Osteoblast (primary cell): Measurements from ENCODE around the gene TMEM128. TPM values are rescaled to one million over a fixed set of nuclear protein-coding genes. Genes with fewer than 3 reads are reported as not detected.

Source experiments
- DNase-seq: peaks from one replicate; pipeline ENCODE4 v3.0.0; 2011; ENCODE audit warnings: low spot score, mixed read lengths; ENCODE audit not compliant: insufficient read length; ENCODE audit errors: missing footprints
- H2AFZ ChIP-seq: 2 replicates; pipeline ENCODE4 v1.6.0; 2011; ENCODE audit warnings: mild to moderate bottlenecking, low read length
- H3K27ac ChIP-seq: 2 replicates; pipeline ENCODE4 v1.5.1; 2011; ENCODE audit warnings: mild to moderate bottlenecking, low read depth, low read length, moderate library complexity
- H3K27me3 ChIP-seq: 2 replicates; pipeline ENCODE4 v1.6.0; 2012; ENCODE audit warnings: mild to moderate bottlenecking, control low read depth, inconsistent platforms, low read length, moderate library complexity; ENCODE audit not compliant: insufficient read depth
- H3K36me3 ChIP-seq: 2 replicates; pipeline ENCODE4 v1.5.1; 2011; ENCODE audit warnings: mild to moderate bottlenecking, low read length, control low read depth, moderate library complexity; ENCODE audit not compliant: insufficient read depth
- H3K4me1 ChIP-seq: 2 replicates; pipeline ENCODE4 v1.5.1; 2011; ENCODE audit warnings: mild to moderate bottlenecking, low read length, control low read depth, moderate library complexity; ENCODE audit not compliant: insufficient read depth
- H3K4me2 ChIP-seq: 2 replicates; pipeline ENCODE4 v1.6.0; 2011; ENCODE audit warnings: mild to moderate bottlenecking, low read length; ENCODE audit not compliant: insufficient read depth
- H3K4me3 ChIP-seq: fragments of 200-600 bp; sonication (generic); 3 replicates; pipeline ENCODE4 v1.5.1; 2012; ENCODE audit warnings: mild to moderate bottlenecking, low read length, inconsistent platforms; ENCODE audit not compliant: insufficient read depth
- H3K79me2 ChIP-seq: 2 replicates; pipeline ENCODE4 v1.6.0; 2012; ENCODE audit warnings: mild to moderate bottlenecking, low read length, control low read depth, inconsistent platforms; ENCODE audit not compliant: insufficient read depth
- H3K9me3 ChIP-seq: 2 replicates; pipeline ENCODE4 v1.5.1; 2011; ENCODE audit warnings: low read depth, low read length, control low read depth
- H4K20me1 ChIP-seq: 2 replicates; pipeline ENCODE4 v1.6.0; 2012; ENCODE audit warnings: mild to moderate bottlenecking, low read length, control low read depth; ENCODE audit not compliant: insufficient read depth
- total RNA-seq: library from RNA; depleted of rRNA; stranded (reverse); fragments of >200 nt; gene quantifications from 2 replicates; pipeline ENCODE4 v1.2.3, GENCODE V29; 2012
- TF ChIP-seq, protein P1 (sequence below): IDR thresholded peaks from 2 replicates; pipeline ENCODE4 v1.5.1; 2011; ENCODE audit warnings: mild to moderate bottlenecking, low read depth, low read length, moderate library complexity; ENCODE audit errors: extremely low read depth

TMEM128 gene
- total RNA-seq, 1 donor, result 21.7 TPM

DNA sequence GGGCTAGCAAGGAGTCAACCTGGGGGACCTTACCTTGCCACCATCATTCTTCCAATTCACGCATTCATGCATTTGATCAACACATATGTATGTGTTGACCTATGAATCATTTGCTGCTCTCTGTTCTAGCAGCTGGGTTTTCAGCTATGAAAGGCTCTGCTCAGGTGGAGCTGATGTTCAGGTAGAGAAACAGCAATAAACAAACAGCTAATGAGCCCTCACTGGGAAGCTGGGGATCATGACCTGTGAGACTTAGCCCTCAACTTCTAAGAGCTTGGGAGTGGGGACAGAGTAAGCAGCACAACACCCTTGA lies 19.7 kb downstream of the TMEM128 start:
- Histone ChIP-seq H3K27ac (no peak overlapping the region), H3K4me3 (no peak overlapping the region), H3K27me3 (peaks cover 33% of the 10 kb centered on the region), H2AFZ (no peak overlapping the region), H3K79me2 (no peaks in the 10 kb centered on the region), H4K20me1 (no peaks in the 10 kb centered on the region), H3K4me2 (no peak overlapping the region), H3K36me3 (no peaks in the 10 kb centered on the region), H3K4me1 (no peaks in the 10 kb centered on the region), H3K9me3 (no peaks in the 10 kb centered on the region)
- TF ChIP-seq, protein P1, sequence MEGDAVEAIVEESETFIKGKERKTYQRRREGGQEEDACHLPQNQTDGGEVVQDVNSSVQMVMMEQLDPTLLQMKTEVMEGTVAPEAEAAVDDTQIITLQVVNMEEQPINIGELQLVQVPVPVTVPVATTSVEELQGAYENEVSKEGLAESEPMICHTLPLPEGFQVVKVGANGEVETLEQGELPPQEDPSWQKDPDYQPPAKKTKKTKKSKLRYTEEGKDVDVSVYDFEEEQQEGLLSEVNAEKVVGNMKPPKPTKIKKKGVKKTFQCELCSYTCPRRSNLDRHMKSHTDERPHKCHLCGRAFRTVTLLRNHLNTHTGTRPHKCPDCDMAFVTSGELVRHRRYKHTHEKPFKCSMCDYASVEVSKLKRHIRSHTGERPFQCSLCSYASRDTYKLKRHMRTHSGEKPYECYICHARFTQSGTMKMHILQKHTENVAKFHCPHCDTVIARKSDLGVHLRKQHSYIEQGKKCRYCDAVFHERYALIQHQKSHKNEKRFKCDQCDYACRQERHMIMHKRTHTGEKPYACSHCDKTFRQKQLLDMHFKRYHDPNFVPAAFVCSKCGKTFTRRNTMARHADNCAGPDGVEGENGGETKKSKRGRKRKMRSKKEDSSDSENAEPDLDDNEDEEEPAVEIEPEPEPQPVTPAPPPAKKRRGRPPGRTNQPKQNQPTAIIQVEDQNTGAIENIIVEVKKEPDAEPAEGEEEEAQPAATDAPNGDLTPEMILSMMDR, result no peak
- DNase-seq, result peak; percentile 68

DNA sequence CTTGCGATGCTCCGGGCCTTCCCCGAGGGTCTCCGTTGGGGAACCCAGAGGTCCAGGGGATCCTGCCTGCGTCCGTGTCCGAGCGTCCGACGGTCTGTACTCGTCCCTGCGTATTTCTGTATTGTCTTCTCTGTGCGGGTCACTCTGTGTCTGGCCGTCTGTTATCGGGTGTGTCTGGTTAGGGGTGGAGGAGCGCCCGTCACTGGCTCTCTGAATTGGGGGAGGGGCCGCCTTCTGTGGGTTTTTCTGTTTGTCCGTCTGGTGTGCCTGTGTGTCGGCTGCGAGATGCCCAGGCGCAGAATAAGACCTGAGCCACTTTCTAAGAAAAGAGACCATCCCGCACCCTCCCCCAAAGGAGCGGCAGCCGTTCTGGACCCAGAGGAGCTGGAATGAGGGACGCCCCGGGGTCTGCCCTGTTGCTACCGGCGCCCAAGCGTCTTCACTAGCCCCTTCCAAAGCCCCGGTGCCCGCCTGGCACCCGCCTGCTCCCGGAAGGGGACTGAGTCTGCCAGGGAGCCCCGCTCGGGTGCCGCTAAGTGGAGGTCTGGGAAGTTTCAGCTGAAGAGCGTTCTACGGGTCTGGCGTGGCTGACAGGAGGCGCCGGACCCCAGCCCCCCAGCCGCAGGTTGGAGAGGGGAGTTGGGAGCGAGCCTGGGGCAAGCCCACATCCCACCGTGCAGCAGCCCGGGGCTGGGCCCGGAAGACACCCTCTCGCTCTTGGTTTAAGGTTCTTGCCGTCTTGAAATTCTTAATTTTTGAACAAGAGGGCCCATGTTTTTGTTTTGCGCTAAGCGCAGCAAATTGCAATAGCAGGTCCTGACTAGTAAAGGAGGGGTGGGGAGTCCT lies 20.3 kb downstream of the TMEM128 start:
- Histone ChIP-seq H4K20me1 (no peaks in the 10 kb centered on the region), H3K27me3 (peaks cover 38% of the 10 kb centered on the region), H3K36me3 (no peaks in the 10 kb centered on the region), H2AFZ (no peak overlapping the region), H3K27ac (no peak overlapping the region), H3K9me3 (no peaks in the 10 kb centered on the region), H3K4me3 (no peak overlapping the region), H3K79me2 (no peaks in the 10 kb centered on the region), H3K4me1 (no peaks in the 10 kb centered on the region), H3K4me2 (no peak overlapping the region)
- TF ChIP-seq, protein P1, result no peak
- no peak for DNase-seq

DNA sequence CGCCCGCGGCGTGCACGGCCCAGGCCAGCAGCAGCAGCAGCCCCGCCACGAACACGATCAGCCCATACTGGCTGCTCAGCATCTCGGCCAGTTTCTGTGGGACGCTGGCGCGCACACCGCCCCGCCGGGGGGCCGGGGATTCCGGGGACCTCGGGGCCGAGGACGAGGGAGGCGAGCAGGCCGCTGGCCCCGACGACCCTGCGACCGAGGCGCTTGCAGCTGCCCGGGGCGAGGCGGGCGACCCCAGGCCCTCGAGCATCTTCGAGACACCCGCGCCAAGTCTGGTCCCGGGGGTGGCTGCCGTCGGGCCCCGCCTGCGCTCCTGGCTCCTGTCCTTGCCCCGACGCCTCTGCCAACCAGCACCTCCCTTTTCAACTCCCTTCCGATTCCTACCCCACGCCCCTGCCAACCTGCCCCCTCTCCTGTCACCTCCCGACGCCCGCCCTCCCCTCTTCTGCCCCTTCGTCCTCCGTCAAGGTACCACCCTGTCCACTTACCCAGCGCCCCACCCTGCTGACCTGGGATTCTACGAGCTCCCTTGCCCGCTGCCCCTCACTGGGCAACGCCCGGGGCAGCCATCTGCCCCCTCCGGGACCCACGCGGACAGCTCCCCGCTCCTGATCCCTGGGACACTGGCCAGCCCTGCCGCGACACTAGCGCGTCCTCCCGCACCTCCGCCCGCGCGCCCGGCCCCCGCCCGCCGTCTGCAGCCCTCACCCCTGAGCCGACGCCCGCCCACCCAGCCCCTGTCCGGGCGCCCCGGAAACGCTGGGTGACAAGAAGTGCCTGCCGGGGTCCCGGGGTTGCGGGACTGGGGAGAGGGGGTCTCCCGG lies 21.2 kb downstream of the TMEM128 start, which contains the start of gene OTOP1:
TSS of gene OTOP1 (minus strand) at position 324 of the 833 bp plus-strand sequence. CDS start at position 259, 65 bp downstream.
- TF ChIP-seq, protein P1, result no peak
- Histone ChIP-seq H3K4me2 (no peak within 1 kb of the TSS), H2AFZ (no peak within 1 kb of the TSS)

More for the DNA sequence above, 21.2 kb downstream of the TMEM128 start, which contains the start of gene OTOP1:
- Histone ChIP-seq H3K79me2 (no peaks in the 10 kb centered on the region), H3K36me3 (no peaks in the 10 kb centered on the region), H3K27ac (no peak within 1 kb of the TSS), H4K20me1 (no peaks in the 10 kb centered on the region), H3K9me3 (no peaks in the 10 kb centered on the region), H3K27me3 (peaks cover 43% of the 10 kb centered on the region), H3K4me3 (no peak within 1 kb of the TSS), H3K4me1 (no peaks in the 10 kb centered on the region)
- peak; percentile 54 for DNase-seq
